ENCODE measurements around the gene ZFPM1.
"Not testable (repeated sequence)": the region's sequence is repeated elsewhere in the genome, so short reads cannot be mapped to it uniquely, and the experiment has no call there.

Gene ZFPM1

DNA sequence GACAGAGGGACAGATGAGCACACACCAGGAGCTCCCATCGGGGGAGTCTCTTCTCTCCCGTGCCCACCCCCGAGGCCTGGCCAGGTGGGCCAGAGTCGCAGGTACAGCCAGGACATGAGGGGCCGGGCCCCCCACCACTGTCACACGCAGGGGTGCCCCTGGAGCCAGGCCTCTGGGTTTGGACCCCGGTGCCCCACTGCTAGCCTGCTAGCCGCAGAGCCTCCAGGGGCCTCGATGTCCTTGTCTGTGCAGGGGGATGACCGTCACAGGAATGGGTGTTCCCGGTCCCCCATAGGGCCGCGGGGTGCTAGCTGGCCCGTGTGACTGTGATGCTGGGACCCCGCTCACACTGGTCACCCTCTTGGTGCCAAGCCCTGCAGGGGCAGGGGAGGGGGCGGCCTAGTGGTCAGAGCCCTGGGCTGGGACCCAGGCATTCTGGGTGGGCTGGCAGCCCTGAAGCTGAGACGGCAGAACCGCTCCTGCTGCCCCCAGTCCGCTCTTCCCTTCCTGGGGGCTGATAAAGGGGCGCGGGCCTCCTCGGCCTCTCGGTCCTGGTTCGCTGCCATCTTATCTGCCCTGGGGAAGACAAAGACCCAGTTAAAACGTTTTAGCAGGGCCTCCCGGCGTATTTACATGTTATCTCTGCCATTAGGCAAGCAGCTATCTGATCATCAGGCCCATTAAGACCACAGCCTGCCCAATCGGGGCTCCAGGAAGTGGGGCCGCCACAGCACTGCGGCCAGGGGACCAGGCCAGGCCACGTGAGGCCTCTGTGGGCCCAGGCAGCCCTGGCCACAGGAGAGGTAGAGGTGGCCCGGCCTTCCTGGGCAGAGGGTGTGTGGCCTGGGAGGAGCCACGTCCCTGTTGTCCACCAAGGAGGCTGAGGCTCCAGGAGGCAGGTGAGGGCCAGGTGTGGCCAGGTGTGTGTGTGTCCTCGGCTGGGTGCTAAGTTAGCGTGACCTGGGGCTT lies 59.9 kb downstream of the ZFPM1 start:
- no peak for DNase-seq (ENCODE audit: low read depth in 2 of 2)

DNA sequence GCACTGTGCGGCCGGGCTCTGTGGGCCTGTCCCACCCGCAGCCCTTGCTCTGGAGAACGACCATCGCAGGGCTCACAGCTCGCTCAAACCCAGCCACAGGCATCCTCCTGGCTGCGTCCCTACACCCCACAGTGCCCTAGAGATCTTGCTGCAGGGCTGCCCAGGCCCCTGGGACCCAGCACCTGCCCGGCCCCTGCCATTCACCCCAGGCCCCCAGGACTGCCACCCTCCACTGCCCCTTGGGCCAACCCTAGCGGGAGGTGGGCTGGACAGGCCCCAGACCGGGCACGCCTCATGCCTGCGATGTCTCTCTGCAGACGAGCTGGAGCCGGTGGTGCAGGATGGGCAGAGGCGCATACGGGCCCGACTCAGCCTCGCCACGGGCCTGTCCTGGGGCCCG lies 61.0 kb downstream of the ZFPM1 start:
- DNase-seq (ENCODE audit: low read depth in 2 of 2) = no peak

DNA sequence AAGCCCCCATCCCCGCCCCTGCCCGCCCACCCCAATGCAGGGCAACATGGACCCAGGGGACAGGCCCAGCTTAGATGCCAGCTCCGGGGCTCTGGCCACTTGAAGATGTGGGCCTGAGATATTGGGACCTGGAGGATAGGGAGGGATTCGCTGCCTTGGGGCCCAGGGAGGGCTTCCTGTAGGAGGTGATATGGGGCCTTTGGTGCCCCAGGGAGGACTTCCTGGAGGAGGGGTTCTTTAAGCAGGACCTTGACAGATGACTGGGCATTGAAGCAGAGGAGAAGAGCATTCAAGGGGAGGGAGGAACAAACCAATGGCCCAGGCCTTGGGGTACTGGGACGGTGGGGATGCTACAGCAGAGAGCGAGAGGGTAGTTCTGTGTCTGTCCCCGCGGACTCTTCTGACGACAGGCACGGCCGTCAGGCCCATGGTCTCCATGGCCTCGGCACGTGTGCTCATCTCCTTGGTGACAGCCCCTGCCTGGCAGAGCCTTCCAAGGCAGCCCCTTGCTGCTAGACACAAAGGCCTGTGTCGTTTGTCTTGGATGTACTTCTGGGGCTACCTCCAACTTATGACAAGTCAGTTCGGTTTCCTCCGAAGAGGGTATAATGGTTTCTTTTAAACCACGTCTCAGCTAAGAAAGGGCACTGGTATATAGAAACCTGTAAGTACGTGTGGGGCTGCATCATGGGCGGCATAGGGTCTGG lies 61.6 kb downstream of the ZFPM1 start:
- DNase-seq (ENCODE audit: low read depth in 2 of 2) = no peak

GRCh38 chr16:88515371-88515770 lies 62.3 kb downstream of the ZFPM1 start:
- DNase-seq (ENCODE audit: low read depth in 2 of 2) = no peak

DNA sequence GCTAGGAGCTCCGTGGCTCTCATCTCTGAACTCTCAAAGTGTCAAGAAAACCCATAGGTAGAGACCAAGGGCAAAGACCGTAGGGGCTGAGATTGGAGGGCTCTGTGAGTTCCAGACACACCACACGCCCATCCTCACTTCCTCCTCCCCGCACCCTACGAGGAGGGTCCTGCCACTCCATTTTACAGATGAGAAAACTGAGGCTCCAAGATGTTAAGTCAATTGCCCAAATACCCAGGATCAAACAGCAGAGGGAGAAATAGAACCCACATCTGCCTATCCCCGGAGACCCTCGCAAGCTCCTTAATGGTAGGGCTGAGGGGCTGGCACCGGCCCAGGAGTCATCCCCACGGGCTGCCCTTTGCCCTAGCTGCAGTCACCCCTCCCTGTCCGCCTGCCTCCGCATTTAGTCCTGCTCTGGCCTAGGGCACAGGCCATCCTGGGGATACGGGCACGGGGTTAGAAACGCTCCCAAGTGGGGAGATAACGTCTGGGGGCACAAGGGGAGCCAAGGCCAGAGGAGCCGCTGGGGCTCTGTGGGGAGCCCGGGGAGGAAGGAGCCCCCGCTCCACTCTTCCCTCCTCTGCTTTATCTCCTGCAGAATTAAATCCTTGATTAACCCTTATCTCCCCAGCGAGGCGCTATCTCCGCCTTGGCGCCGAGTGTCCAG lies 63.0 kb downstream of the ZFPM1 start:
- DNase-seq (ENCODE audit: low read depth in 2 of 2) = no peak

DNA sequence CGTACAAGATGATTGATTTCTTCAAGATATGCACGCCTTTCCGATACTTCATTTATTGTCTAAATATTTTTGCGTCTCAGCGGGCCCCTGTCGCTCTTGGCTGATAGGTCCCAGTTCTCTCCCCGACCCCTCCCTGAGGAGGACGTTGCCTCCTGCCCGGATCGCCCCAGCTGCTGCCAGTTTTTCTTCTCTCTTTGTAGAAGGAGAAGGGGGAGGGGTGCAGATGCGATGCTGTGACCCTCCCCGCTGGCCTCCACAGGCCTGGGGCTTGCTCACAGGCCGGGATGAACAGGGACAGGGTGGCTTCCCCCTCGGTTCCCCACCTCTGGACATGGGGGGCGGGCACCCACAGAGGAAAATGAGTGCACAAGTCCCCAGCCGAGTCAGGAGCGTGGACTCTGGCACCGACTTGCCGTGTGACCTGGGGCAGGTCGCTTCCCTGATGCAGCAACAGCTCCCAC lies 63.6 kb downstream of the ZFPM1 start:
- no peak for DNase-seq (ENCODE audit: low read depth in 2 of 2)

DNA sequence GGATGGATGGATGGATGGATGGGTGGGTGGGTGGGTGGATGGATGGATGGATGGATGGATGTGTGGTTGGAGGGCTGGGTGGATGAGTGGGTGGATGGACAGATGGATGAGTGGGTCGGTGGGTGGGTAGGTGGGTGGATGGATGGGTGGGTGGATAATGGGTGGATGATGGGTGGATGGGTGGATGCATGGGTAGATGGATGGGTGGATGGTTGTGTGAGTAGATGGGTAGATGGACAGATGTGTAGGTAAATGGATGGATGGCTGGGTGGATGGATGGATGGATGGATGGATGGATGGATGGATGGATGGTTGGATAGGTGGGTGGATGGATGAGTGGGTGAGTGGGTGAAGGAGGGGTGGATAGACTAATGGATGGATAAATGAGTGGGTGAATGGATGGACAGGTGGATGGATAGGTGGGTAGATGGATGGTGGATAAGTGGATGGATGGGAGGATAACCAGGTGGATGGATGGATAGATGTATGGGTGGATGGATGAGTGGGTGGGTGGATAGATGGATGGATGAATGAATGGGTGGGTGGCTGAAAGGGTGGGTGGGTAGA lies 64.2 kb downstream of the ZFPM1 start:
- DNase-seq (ENCODE audit: low read depth in 2 of 2) = not testable (repeated sequence)

DNA sequence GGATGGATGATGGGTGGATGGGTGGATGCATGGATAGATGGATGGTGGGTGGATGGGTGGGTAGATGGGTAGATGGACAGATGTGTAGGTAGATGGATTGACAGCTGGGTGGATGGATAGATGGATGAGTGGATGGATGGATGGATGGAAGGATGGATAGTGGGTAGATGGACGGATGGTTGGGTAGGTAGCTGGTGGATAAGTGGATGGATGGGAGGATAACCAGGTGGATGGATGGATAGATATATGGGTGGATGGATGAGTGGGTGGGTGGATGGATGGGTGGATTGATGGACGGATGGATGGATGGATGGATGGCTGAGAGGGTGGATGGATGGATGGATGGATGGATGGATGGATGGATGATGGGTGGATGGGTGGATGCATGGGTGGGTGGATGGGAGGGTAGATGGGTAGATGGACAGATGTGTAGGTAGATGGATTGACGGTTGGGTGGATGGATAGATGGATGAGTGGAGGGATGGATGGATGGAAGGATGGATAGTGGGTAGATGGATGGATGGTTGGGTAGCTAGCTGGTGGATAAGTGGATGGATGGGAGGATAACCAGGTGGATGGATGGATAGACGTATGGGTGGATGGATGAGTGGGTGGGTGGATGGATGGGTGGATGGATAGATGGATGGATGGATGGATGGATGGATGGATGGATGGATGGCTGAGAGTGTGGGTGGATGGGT lies 65.5 kb downstream of the ZFPM1 start:
- DNase-seq (ENCODE audit: low read depth in 2 of 2) = not testable (repeated sequence)

DNA sequence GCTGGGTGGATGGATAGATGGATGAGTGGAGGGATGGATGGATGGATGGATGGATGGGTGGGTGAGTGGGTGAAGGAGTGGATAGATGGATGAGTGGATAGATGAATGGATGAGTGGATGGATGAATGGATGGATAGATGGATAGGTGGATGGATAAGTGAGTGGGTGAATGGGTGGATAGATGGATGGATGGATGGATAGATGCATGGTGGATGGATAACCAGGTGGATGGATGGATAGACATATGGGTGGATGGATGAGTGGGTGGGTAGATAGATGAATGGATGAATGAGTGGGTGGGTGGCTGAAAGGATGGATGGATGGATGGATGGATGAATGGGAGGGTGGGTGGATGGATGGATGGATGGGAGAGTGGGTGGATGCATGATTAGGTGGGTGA lies 66.2 kb downstream of the ZFPM1 start:
- DNase-seq (ENCODE audit: low read depth in 2 of 2) = no peak

DNA sequence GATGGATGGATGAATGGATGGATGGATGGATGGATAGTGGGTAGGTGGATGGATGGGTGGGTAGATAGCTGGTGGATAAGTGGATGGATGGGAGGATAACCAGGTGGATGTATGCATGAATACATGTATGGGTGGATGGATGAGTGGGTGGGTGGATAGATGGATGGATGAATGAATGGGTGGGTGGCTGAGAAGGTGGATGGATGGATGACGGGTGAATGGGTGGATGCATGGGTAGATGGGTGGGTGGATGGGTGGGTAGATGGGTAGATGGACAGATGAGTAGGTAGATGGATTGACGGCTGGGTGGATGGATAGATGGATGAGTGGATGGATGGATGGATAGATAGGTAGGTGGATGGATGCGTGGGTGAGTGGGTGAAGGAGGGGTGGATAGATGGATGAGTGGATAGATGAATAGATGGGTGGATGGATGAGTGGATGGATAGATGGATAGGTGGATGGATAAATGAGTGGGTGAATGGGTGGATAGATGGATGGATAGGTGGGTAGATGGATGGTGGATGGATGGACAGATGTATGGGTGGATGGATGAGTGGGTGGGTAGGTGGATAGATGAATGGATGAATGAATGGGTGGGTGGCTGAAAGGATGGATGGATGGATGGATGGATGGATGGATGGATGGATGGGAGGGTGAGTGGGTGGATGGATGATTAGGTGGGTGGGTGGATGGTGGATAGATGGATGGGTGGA lies 67.0 kb downstream of the ZFPM1 start:
- no peak for DNase-seq (ENCODE audit: low read depth in 2 of 2)

GRCh38 chr16:88521674-88522073 lies 68.6 kb downstream of the ZFPM1 start:
- DNase-seq (ENCODE audit: low read depth in 2 of 2) = no peak

DNA sequence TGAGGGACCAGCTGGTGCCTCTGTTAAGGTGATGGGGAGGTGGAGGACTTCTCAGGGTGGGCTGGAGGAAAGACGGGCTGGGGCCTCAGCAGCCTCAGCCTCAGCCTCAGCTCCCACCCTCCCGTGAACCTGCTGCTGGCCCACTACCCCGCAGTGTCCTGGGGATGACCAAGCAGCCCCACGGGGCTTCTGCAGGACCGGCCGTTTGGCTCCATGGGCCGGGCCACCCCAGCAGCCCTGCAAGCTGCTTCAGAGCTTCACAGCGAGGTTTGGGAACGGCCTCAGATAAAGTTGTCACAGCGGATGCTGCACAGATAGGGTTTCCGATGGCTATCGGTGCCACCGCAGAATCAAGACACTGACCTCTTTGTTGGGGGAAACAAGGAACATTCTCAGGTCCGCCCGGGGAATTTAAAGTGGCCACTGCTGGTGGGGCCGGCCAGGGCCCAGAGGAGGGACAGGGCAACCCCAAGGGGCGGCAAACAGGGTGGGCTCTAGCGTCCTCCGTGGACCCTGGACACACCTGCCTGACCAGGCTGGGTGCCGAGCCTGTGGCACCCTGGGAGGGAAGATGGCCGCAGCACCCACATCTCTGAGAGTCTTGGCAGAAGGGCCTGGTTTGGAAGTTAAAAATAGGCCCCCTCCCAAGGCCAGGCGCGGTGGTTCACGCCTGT lies 69.3 kb downstream of the ZFPM1 start:
- DNase-seq (ENCODE audit: low read depth in 2 of 2) = no peak

GRCh38 chr16:88523309-88524161 lies 70.5 kb downstream of the ZFPM1 start:
- no peak for DNase-seq (ENCODE audit: low read depth in 2 of 2)

GRCh38 chr16:88524274-88524972 lies 71.3 kb downstream of the ZFPM1 start:
- DNase-seq (ENCODE audit: low read depth in 2 of 2) = no peak

GRCh38 chr16:88524973-88525662 lies 72.0 kb downstream of the ZFPM1 start:
- DNase-seq (ENCODE audit: low read depth in 2 of 2) = no peak

GRCh38 chr16:88525663-88525990 lies 72.5 kb downstream of the ZFPM1 start:
- no peak for DNase-seq (ENCODE audit: low read depth in 2 of 2)

- no peak for DNase-seq (ENCODE audit: low read depth in 2 of 2)
These were observed 73.2 kb downstream of the ZFPM1 start for GRCh38 chr16:88526008-88526905.
